GM23338 (cell line): ENCODE measurements around the gene CHMP4A. TPM values are rescaled to one million over a fixed set of nuclear protein-coding genes. Genes with fewer than 3 reads are reported as not detected.

Experiments
- polyA plus RNA-seq: library from polyadenylated mRNA; unstranded; fragments of >200 nt; fragmentation: Nextera tagmentation; extraction: Ambion mirVana; gene quantifications from 2 replicates; pipeline ENCODE4 v1.2.1, GENCODE V29; 2016
- small RNA-seq: library from RNA; depleted of rRNA; stranded (forward); fragments of <200 nt; gene quantifications from one replicate; pipeline ENCODE3, GENCODE V24; 2014; ENCODE audit warnings: low replicate concordance
- total RNA-seq: library from RNA; depleted of rRNA; stranded (reverse); fragments of >200 nt; shearing (Covaris generic); gene quantifications from 2 replicates; pipeline ENCODE4 v1.2.3, GENCODE V29; 2014; rRNA removed

The CHMP4A gene
- total and polyA plus RNA-seq, 2 experiments from 2014 or later, result 19.3 to 36.9 TPM

Small RNA genes within 50 kb of the gene (small RNA-seq; reads per million reads assigned to genes)
- gene AL136295.4, result not detected
- gene CHMP4A, result not detected
- 0.10 reads per million for gene IPO4
- gene IRF9, result not detected
- not detected for gene MDP1

Other genes starting within 250 kb of the CHMP4A start
Only the 30 nearest of the 34 such genes appear.
- gene CARMIL3, start 161.5 kb downstream of the CHMP4A start, total RNA-seq, result 9.7 and 11.8 TPM in 2 replicates
- 3.7 and 3.8 TPM in 2 replicates for gene CARMIL3, start 161.5 kb downstream of the CHMP4A start, polyA plus RNA-seq
- not detected in 2 replicates for gene CPNE6, start 141.9 kb downstream of the CHMP4A start, total RNA-seq
- 0.16 TPM in 1 of 2 replicates, not detected in the other for gene CPNE6, start 141.9 kb downstream of the CHMP4A start, polyA plus RNA-seq
- 103 and 112 TPM in 2 replicates for gene PCK2, start 119.2 kb downstream of the CHMP4A start, total RNA-seq
- gene PCK2, start 119.2 kb downstream of the CHMP4A start, polyA plus RNA-seq, result 53.5 and 57.9 TPM in 2 replicates
- 78.7 and 93.2 TPM in 2 replicates for gene DCAF11, start 98.7 kb downstream of the CHMP4A start, total RNA-seq
- gene DCAF11, start 98.7 kb downstream of the CHMP4A start, polyA plus RNA-seq, result 18.6 and 19.0 TPM in 2 replicates
- 2.2 and 5.2 TPM in 2 replicates for gene NRL, start 98.5 kb downstream of the CHMP4A start, total RNA-seq
- gene NRL, start 98.5 kb downstream of the CHMP4A start, polyA plus RNA-seq, result 1.4 and 1.8 TPM in 2 replicates
- gene FITM1, start 82.8 kb downstream of the CHMP4A start, total RNA-seq, result not detected in 2 replicates
- 0.53 and 0.57 TPM in 2 replicates for gene FITM1, start 82.8 kb downstream of the CHMP4A start, polyA plus RNA-seq
- 53.9 and 61.1 TPM in 2 replicates for gene PSME1, start 77.3 kb downstream of the CHMP4A start, total RNA-seq
- gene PSME1, start 77.3 kb downstream of the CHMP4A start, polyA plus RNA-seq, result 215 and 220 TPM in 2 replicates
- 20.1 and 30.0 TPM in 2 replicates for gene EMC9, start 71.9 kb downstream of the CHMP4A start, total RNA-seq
- 64.2 and 64.9 TPM in 2 replicates for gene EMC9, start 71.9 kb downstream of the CHMP4A start, polyA plus RNA-seq
- gene PSME2, start 66.9 kb downstream of the CHMP4A start, total RNA-seq, result 54.0 and 59.9 TPM in 2 replicates
- gene PSME2, start 66.9 kb downstream of the CHMP4A start, polyA plus RNA-seq, result 246 and 259 TPM in 2 replicates
- gene RNF31, start 66.0 kb downstream of the CHMP4A start, total RNA-seq, result 54.8 and 86.4 TPM in 2 replicates
- 84.1 and 87.4 TPM in 2 replicates for gene RNF31, start 66.0 kb downstream of the CHMP4A start, polyA plus RNA-seq
- 8.2 and 9.2 TPM in 2 replicates for gene IRF9, start 52.2 kb downstream of the CHMP4A start, total RNA-seq
- gene IRF9, start 52.2 kb downstream of the CHMP4A start, polyA plus RNA-seq, result 8.4 and 11.1 TPM in 2 replicates
- gene REC8, start 41.4 kb downstream of the CHMP4A start, total RNA-seq, result 23.6 and 25.7 TPM in 2 replicates
- 36.8 and 38.8 TPM in 2 replicates for gene REC8, start 41.4 kb downstream of the CHMP4A start, polyA plus RNA-seq
- gene IPO4, start 24.7 kb downstream of the CHMP4A start, total RNA-seq, result 84.2 and 105 TPM in 2 replicates
- gene IPO4, start 24.7 kb downstream of the CHMP4A start, polyA plus RNA-seq, result 34.2 and 34.3 TPM in 2 replicates
- gene TM9SF1, start 18.0 kb downstream of the CHMP4A start, total RNA-seq, result 25.6 and 27.5 TPM in 2 replicates
- 10.7 and 12.6 TPM in 2 replicates for gene TM9SF1, start 18.0 kb downstream of the CHMP4A start, polyA plus RNA-seq
- 0.66 and 1.0 TPM in 2 replicates for gene TSSK4, start 7.8 kb downstream of the CHMP4A start, total RNA-seq
- gene TSSK4, start 7.8 kb downstream of the CHMP4A start, polyA plus RNA-seq, result 0.70 and 0.84 TPM in 2 replicates
- 9.6 and 9.8 TPM in 2 replicates for gene MDP1, start 2.6 kb upstream of the CHMP4A start, total RNA-seq
- 24.7 and 31.1 TPM in 2 replicates for gene MDP1, start 2.6 kb upstream of the CHMP4A start, polyA plus RNA-seq
- 130 and 172 TPM in 2 replicates for gene NEDD8, start 18.9 kb upstream of the CHMP4A start, total RNA-seq
- gene NEDD8, start 18.9 kb upstream of the CHMP4A start, polyA plus RNA-seq, result 401 and 418 TPM in 2 replicates
- 60.6 and 67.0 TPM in 2 replicates for gene GMPR2, start 19.4 kb upstream of the CHMP4A start, total RNA-seq
- gene GMPR2, start 19.4 kb upstream of the CHMP4A start, polyA plus RNA-seq, result 70.6 TPM in 2 replicates
- gene TINF2, start 29.1 kb upstream of the CHMP4A start, total RNA-seq, result 24.6 and 36.0 TPM in 2 replicates
- gene TINF2, start 29.1 kb upstream of the CHMP4A start, polyA plus RNA-seq, result 22.0 and 24.1 TPM in 2 replicates
- gene TGM1, start 49.7 kb upstream of the CHMP4A start, total RNA-seq, result 0.39 and 0.63 TPM in 2 replicates
- 0.31 and 0.42 TPM in 2 replicates for gene TGM1, start 49.7 kb upstream of the CHMP4A start, polyA plus RNA-seq
- 18.8 and 20.7 TPM in 2 replicates for gene RABGGTA, start 58.1 kb upstream of the CHMP4A start, total RNA-seq
- 17.6 and 25.2 TPM in 2 replicates for gene RABGGTA, start 58.1 kb upstream of the CHMP4A start, polyA plus RNA-seq
- gene DHRS1, start 86.3 kb upstream of the CHMP4A start, total RNA-seq, result 15.4 and 22.7 TPM in 2 replicates
- 15.0 and 15.4 TPM in 2 replicates for gene DHRS1, start 86.3 kb upstream of the CHMP4A start, polyA plus RNA-seq
- gene NOP9, start 86.4 kb upstream of the CHMP4A start, total RNA-seq, result 32.4 and 32.8 TPM in 2 replicates
- gene NOP9, start 86.4 kb upstream of the CHMP4A start, polyA plus RNA-seq, result 7.9 and 8.2 TPM in 2 replicates
- 4.6 and 8.9 TPM in 2 replicates for gene CIDEB, start 94.5 kb upstream of the CHMP4A start, total RNA-seq
- gene CIDEB, start 94.5 kb upstream of the CHMP4A start, polyA plus RNA-seq, result 3.4 and 5.0 TPM in 2 replicates
- 6.4 and 12.6 TPM in 2 replicates for gene LTB4R2, start 96.7 kb upstream of the CHMP4A start, total RNA-seq
- 0.40 and 0.47 TPM in 2 replicates for gene LTB4R2, start 96.7 kb upstream of the CHMP4A start, polyA plus RNA-seq
- gene LTB4R, start 98.0 kb upstream of the CHMP4A start, total RNA-seq, result 4.7 and 7.9 TPM in 2 replicates
- 2.1 TPM in 2 replicates for gene LTB4R, start 98.0 kb upstream of the CHMP4A start, polyA plus RNA-seq
- gene ADCY4, start 121.6 kb upstream of the CHMP4A start, total RNA-seq, result 0.10 and 1.5 TPM in 2 replicates
- 0.40 and 0.68 TPM in 2 replicates for gene ADCY4, start 121.6 kb upstream of the CHMP4A start, polyA plus RNA-seq
- 0.16 and 1.5 TPM in 2 replicates for gene RIPK3, start 126.5 kb upstream of the CHMP4A start, total RNA-seq
- 0.31 and 0.32 TPM in 2 replicates for gene RIPK3, start 126.5 kb upstream of the CHMP4A start, polyA plus RNA-seq
- gene NFATC4, start 154.7 kb upstream of the CHMP4A start, total RNA-seq, result 20.7 and 26.6 TPM in 2 replicates
- 16.7 and 20.9 TPM in 2 replicates for gene NFATC4, start 154.7 kb upstream of the CHMP4A start, polyA plus RNA-seq
- gene NYNRIN, start 185.5 kb upstream of the CHMP4A start, total RNA-seq, result 17.5 and 20.0 TPM in 2 replicates
- 3.1 TPM in 2 replicates for gene NYNRIN, start 185.5 kb upstream of the CHMP4A start, polyA plus RNA-seq